OCI-LY3 (cell line): ENCODE data around the gene MGAT4A.

ENCODE experiments used
- EZH2phosphoT487 ChIP-seq: fragments of 200-600 bp; shearing (Covaris generic); IDR thresholded peaks from 2 replicates; pipeline ENCODE4 v1.6.1; 2018; ENCODE audit warnings: antibody characterized with exemption, mixed run types, low read depth
- TF ChIP-seq, protein P1 (sequence below): fragments of 200-600, 300-600 bp; sonication (generic); IDR thresholded peaks from 2 replicates; pipeline ENCODE4 v1.5.1; 2014; ENCODE audit warnings: antibody characterized with exemption, low read length, low read depth

DNA sequence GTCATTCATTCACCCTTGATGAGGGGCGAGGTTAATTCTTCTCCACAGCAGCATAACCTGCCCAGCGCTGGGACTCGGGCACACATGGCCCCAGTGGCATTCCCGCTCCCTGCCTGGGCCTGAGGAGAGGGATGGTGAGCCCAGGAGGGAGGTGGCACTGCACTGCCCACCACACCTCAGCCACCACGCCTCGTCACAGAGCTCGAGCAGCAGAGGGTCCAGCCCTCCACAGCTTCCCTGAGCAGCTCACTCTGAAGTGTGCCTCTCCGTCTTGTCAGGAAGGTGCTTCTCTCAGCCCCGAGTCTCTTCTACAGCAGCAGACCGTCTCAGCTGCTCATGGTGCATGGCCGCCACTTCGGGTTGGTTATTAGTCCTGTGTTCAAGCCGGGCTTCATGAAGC lies 157.5 kb downstream of the MGAT4A start:
- TF ChIP-seq, protein P1, sequence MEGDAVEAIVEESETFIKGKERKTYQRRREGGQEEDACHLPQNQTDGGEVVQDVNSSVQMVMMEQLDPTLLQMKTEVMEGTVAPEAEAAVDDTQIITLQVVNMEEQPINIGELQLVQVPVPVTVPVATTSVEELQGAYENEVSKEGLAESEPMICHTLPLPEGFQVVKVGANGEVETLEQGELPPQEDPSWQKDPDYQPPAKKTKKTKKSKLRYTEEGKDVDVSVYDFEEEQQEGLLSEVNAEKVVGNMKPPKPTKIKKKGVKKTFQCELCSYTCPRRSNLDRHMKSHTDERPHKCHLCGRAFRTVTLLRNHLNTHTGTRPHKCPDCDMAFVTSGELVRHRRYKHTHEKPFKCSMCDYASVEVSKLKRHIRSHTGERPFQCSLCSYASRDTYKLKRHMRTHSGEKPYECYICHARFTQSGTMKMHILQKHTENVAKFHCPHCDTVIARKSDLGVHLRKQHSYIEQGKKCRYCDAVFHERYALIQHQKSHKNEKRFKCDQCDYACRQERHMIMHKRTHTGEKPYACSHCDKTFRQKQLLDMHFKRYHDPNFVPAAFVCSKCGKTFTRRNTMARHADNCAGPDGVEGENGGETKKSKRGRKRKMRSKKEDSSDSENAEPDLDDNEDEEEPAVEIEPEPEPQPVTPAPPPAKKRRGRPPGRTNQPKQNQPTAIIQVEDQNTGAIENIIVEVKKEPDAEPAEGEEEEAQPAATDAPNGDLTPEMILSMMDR = no peak
- TF ChIP-seq EZH2phosphoT487 = no peak
